ENCODE data around the gene CADM1. TPM values are rescaled to one million over a fixed set of nuclear protein-coding genes. Genes with fewer than 3 reads are reported as not detected.

The CADM1 gene
- total RNA-seq, 1 experiment from 2014 or later: 0.79 TPM

DNA sequence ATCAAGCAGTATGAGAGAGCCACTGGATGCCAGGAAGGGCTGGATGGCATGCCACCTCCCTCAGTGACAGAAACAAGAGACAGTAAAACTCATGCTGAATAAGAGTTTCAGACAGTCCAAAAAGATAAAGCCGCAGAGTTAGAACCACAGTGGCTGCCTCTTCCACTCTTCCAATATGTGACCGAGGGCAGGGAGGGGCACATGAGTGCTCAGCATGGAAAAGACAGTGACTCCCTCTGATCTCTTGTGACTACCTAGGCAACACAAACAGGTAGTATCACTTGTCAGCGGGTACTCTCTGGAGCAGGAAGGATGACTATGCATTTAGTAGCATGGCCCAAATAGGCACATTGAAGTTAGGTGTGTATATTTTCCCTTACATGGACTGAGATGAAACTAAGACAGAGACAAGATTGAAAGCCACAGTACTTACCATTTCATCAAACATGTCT lies 295.4 kb downstream of the CADM1 start:
- ChIA-PET POLR2A (no interaction called here), RAD21 (ENCODE audit: low non-redundant PET in 1 of 2, low total read pairs in 2 of 2, uncharacterized antibody in 2 of 2, unreplicated experiment in 2 of 2) (no interaction called here), CTCF (no interaction called here)
- peaks cover 0 to 8% of the 10 kb centered on the region in 2 experiments; a peak in 2 of 4 replicates for H3K9me3 ChIP-seq (ENCODE audit: control insufficient read depth in 1 of 2, insufficient read depth in 1 of 2, low read depth in 1 of 2, low read length in 2 of 2)
- no peaks in the 10 kb centered on the region for H3K4me1 ChIP-seq (ENCODE audit: control insufficient read depth in 1 of 2, insufficient read depth in 2 of 2, low read length in 2 of 2)
- no peaks in the 10 kb centered on the region for H3K36me3 ChIP-seq (ENCODE audit: control insufficient read depth in 1 of 2, insufficient read depth in 2 of 2, low read length in 2 of 2)
- no peaks in the 10 kb centered on the region for H4K20me1 ChIP-seq (ENCODE audit: insufficient read depth)
- no peaks in the 10 kb centered on the region for H3K79me2 ChIP-seq (ENCODE audit: insufficient read depth, low read length)
- H3K27me3 ChIP-seq (ENCODE audit: insufficient read depth, low read length): no peaks in the 10 kb centered on the region
- H3K4me2 ChIP-seq (ENCODE audit: low read length): no peak overlapping the region
- DNase-seq (ENCODE audit: low read depth, low spot score) (no peak), ATAC-seq (no peak)
- intact Hi-C loops (cut with micrococcal nuclease): no loop called here
- BruUV-seq (replicated peaks): no TSS peak
- no peak for TF ChIP-seq FOSL1 (IDR thresholded peaks at IDR 0.05; ENCODE audit: low read depth)
- no peak for TF ChIP-seq JUND (IDR thresholded peaks at IDR 0.05)
- H2AFZ ChIP-seq (ENCODE audit: low read depth, low read length, poor library complexity, severe bottlenecking): no peak overlapping the region
- H3K27ac ChIP-seq (ENCODE audit: low read depth, low read length): no peak overlapping the region
- H3K4me3 ChIP-seq (replicated peaks in 1 of 2; ENCODE audit: low read depth in 1 of 2, low read length in 2 of 2): no peak overlapping the region
- H3K9ac ChIP-seq (ENCODE audit: low read length): no peak overlapping the region
- no peaks in the 10 kb centered on the region for H3K9me2 ChIP-seq (ENCODE audit: insufficient read depth)

DNA sequence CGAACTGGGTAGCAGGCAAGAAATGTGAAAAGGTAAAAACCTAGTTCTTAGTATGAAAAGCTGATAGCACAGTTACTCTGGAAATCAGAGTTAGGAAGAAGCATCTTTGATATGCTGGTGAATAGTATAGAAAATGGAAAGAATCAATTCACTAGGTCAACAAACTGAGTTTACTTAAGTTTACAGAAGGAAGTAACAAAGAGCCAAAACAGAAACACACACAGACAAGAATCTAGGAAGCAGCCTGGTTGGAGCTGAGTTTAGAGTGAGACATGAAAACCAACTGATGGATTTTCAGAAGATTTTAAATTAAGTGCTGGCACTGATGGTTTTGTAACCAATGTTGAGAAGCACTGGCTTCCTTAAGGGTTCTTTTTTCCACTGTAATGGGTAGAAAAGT lies 296.3 kb downstream of the CADM1 start:
- Histone ChIP-seq H4K20me1 (ENCODE audit: insufficient read depth) (no peaks in the 10 kb centered on the region), H3K9me3 (ENCODE audit: control insufficient read depth in 1 of 2, insufficient read depth in 1 of 2, low read depth in 1 of 2, low read length in 2 of 2) (peaks cover 0 to 8% of the 10 kb centered on the region in 2 experiments; a peak in 2 of 4 replicates), H3K4me3 (replicated peaks in 1 of 2; ENCODE audit: low read depth in 1 of 2, low read length in 2 of 2) (no peak overlapping the region), H3K4me1 (ENCODE audit: control insufficient read depth in 1 of 2, insufficient read depth in 2 of 2, low read length in 2 of 2) (no peaks in the 10 kb centered on the region), H3K9me2 (ENCODE audit: insufficient read depth) (no peaks in the 10 kb centered on the region), H3K36me3 (ENCODE audit: control insufficient read depth in 1 of 2, insufficient read depth in 2 of 2, low read length in 2 of 2) (no peaks in the 10 kb centered on the region), H3K9ac (ENCODE audit: low read length) (no peak overlapping the region), H3K4me2 (ENCODE audit: low read length) (no peak overlapping the region), H3K27ac (ENCODE audit: low read depth, low read length) (no peak overlapping the region), H3K27me3 (ENCODE audit: insufficient read depth, low read length) (no peaks in the 10 kb centered on the region), H2AFZ (ENCODE audit: low read depth, low read length, poor library complexity, severe bottlenecking) (no peak overlapping the region), H3K79me2 (ENCODE audit: insufficient read depth, low read length) (no peaks in the 10 kb centered on the region)
- BruUV-seq (replicated peaks): no TSS peak
- intact Hi-C loops (cut with micrococcal nuclease): no loop called here
- POLR2A ChIA-PET: no interaction called here
- no peak for ATAC-seq
- TF ChIP-seq, protein P1, sequence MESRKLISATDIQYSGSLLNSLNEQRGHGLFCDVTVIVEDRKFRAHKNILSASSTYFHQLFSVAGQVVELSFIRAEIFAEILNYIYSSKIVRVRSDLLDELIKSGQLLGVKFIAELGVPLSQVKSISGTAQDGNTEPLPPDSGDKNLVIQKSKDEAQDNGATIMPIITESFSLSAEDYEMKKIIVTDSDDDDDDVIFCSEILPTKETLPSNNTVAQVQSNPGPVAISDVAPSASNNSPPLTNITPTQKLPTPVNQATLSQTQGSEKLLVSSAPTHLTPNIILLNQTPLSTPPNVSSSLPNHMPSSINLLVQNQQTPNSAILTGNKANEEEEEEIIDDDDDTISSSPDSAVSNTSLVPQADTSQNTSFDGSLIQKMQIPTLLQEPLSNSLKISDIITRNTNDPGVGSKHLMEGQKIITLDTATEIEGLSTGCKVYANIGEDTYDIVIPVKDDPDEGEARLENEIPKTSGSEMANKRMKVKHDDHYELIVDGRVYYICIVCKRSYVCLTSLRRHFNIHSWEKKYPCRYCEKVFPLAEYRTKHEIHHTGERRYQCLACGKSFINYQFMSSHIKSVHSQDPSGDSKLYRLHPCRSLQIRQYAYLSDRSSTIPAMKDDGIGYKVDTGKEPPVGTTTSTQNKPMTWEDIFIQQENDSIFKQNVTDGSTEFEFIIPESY (IDR thresholded peaks at IDR 0.05; ENCODE audit: extremely low read depth, insufficient replicate concordance, low read length): no peak
- TF ChIP-seq FOSL1 (IDR thresholded peaks at IDR 0.05; ENCODE audit: low read depth) (no peak), EGR1 (IDR thresholded peaks at IDR 0.05; ENCODE audit: low read depth) (no peak), SRF (IDR thresholded peaks at IDR 0.05; ENCODE audit: low read depth) (no peak), CEBPB (IDR thresholded peaks at IDR 0.05; ENCODE audit: low read depth) (no peak), SP1 (IDR thresholded peaks at IDR 0.05; ENCODE audit: low read depth) (no peak), ELF1 (IDR thresholded peaks at IDR 0.05; ENCODE audit: borderline replicate concordance, low read depth) (no peak), JUND (IDR thresholded peaks at IDR 0.05) (no peak), CBX3 (IDR thresholded peaks at IDR 0.05; ENCODE audit: low read depth) (no peak)
- TF ChIP-seq, protein P2, sequence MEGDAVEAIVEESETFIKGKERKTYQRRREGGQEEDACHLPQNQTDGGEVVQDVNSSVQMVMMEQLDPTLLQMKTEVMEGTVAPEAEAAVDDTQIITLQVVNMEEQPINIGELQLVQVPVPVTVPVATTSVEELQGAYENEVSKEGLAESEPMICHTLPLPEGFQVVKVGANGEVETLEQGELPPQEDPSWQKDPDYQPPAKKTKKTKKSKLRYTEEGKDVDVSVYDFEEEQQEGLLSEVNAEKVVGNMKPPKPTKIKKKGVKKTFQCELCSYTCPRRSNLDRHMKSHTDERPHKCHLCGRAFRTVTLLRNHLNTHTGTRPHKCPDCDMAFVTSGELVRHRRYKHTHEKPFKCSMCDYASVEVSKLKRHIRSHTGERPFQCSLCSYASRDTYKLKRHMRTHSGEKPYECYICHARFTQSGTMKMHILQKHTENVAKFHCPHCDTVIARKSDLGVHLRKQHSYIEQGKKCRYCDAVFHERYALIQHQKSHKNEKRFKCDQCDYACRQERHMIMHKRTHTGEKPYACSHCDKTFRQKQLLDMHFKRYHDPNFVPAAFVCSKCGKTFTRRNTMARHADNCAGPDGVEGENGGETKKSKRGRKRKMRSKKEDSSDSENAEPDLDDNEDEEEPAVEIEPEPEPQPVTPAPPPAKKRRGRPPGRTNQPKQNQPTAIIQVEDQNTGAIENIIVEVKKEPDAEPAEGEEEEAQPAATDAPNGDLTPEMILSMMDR (IDR thresholded peaks at IDR 0.05 in 2 of 3, conservative IDR thresholded peaks at IDR 0.05 in 1 of 3; ENCODE audit: borderline replicate concordance in 1 of 3, insufficient read depth in 1 of 3, low read depth in 2 of 3, low read length in 2 of 3): no peak
- TF ChIP-seq, protein P3, sequence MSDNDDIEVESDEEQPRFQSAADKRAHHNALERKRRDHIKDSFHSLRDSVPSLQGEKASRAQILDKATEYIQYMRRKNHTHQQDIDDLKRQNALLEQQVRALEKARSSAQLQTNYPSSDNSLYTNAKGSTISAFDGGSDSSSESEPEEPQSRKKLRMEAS (IDR thresholded peaks at IDR 0.05): no peak
- TF ChIP-seq, protein P4, sequence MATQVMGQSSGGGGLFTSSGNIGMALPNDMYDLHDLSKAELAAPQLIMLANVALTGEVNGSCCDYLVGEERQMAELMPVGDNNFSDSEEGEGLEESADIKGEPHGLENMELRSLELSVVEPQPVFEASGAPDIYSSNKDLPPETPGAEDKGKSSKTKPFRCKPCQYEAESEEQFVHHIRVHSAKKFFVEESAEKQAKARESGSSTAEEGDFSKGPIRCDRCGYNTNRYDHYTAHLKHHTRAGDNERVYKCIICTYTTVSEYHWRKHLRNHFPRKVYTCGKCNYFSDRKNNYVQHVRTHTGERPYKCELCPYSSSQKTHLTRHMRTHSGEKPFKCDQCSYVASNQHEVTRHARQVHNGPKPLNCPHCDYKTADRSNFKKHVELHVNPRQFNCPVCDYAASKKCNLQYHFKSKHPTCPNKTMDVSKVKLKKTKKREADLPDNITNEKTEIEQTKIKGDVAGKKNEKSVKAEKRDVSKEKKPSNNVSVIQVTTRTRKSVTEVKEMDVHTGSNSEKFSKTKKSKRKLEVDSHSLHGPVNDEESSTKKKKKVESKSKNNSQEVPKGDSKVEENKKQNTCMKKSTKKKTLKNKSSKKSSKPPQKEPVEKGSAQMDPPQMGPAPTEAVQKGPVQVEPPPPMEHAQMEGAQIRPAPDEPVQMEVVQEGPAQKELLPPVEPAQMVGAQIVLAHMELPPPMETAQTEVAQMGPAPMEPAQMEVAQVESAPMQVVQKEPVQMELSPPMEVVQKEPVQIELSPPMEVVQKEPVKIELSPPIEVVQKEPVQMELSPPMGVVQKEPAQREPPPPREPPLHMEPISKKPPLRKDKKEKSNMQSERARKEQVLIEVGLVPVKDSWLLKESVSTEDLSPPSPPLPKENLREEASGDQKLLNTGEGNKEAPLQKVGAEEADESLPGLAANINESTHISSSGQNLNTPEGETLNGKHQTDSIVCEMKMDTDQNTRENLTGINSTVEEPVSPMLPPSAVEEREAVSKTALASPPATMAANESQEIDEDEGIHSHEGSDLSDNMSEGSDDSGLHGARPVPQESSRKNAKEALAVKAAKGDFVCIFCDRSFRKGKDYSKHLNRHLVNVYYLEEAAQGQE (IDR thresholded peaks at IDR 0.05; ENCODE audit: low read depth): no peak
- no peak for DNase-seq (ENCODE audit: low read depth, low spot score)
- RAD21 ChIA-PET (ENCODE audit: low non-redundant PET in 1 of 2, low total read pairs in 2 of 2, uncharacterized antibody in 2 of 2, unreplicated experiment in 2 of 2): no interaction called here
- CTCF ChIA-PET: no interaction called here

Data from HCT116 (cell line).